WERI-Rb-1 (cell line): ENCODE results near the gene ACTL6B.

Experiments
- DNase-seq: peaks from one replicate; pipeline ENCODE4 v3.0.0-alpha.2; 2020
- H3K27ac ChIP-seq: fragments of 250-450 bp; sonication (Bioruptor Pico); 2 replicates; pipeline ENCODE4 v1.5.1; 2020; ENCODE audit warnings: mild to moderate bottlenecking, moderate library complexity
- H3K27me3 ChIP-seq: fragments of 250-450 bp; sonication (Bioruptor Pico); 2 replicates; pipeline ENCODE4 v1.5.1; 2021; ENCODE audit warnings: mild to moderate bottlenecking, low read depth, moderate library complexity; ENCODE audit not compliant: insufficient read depth, severe bottlenecking
- H3K36me3 ChIP-seq: fragments of 250-450 bp; sonication (Bioruptor Pico); 2 replicates; pipeline ENCODE4 v1.5.1; 2020; ENCODE audit warnings: mild to moderate bottlenecking, moderate library complexity
- H3K4me3 ChIP-seq: 2 replicates; pipeline ENCODE4 v1.5.1; 2011; ENCODE audit warnings: low read depth, mild to moderate bottlenecking, control low read depth, low read length
- H3K9me3 ChIP-seq: fragments of 250-450 bp; sonication (Bioruptor Pico); 2 replicates; pipeline ENCODE4 v1.5.1; 2021; ENCODE audit warnings: mild to moderate bottlenecking, moderate library complexity; ENCODE audit not compliant: severe bottlenecking
- CTCF ChIP-seq: IDR thresholded peaks from 2 replicates; pipeline ENCODE4 v1.5.1; 2011; ENCODE audit warnings: low read depth, mild to moderate bottlenecking, control low read depth, inconsistent platforms, low read length

The ACTL6B gene

GRCh38 chr7:100688326-100688860, 32.1 kb upstream of the ACTL6B start:
- Histone ChIP-seq H3K36me3 (peaks cover 79% of the 10 kb centered on the region), H3K4me3 (no peak overlapping the region), H3K9me3 (no peaks in the 10 kb centered on the region), H3K27ac (no peak overlapping the region), H3K27me3 (no peaks in the 10 kb centered on the region)
- DNase-seq = no peak
- TF ChIP-seq CTCF = no peak

GRCh38 chr7:100687751-100688300, 31.6 kb upstream of the ACTL6B start:
- H3K9me3 ChIP-seq = no peaks in the 10 kb centered on the region
- no peak overlapping the region for H3K27ac ChIP-seq
- no peaks in the 10 kb centered on the region for H3K27me3 ChIP-seq
- DNase-seq = no peak
- H3K36me3 ChIP-seq = peaks cover 84% of the 10 kb centered on the region
- no peak overlapping the region for H3K4me3 ChIP-seq
- no peak for TF ChIP-seq CTCF

GRCh38 chr7:100687261-100687660, 31.0 kb upstream of the ACTL6B start:
- no peak for DNase-seq
- Histone ChIP-seq H3K4me3 (no peak overlapping the region), H3K36me3 (peaks cover 84% of the 10 kb centered on the region), H3K9me3 (no peaks in the 10 kb centered on the region), H3K27ac (no peak overlapping the region), H3K27me3 (no peaks in the 10 kb centered on the region)
- no peak for TF ChIP-seq CTCF

- no peaks in the 10 kb centered on the region for H3K27me3 ChIP-seq
- no peak overlapping the region for H3K4me3 ChIP-seq
- no peak for TF ChIP-seq CTCF
- no peaks in the 10 kb centered on the region for H3K9me3 ChIP-seq
- H3K36me3 ChIP-seq = peaks cover 84% of the 10 kb centered on the region
- DNase-seq = no peak
- H3K27ac ChIP-seq = no peak overlapping the region
Observed at GRCh38 chr7:100686822-100687211, 30.6 kb upstream of the ACTL6B start.

DNA sequence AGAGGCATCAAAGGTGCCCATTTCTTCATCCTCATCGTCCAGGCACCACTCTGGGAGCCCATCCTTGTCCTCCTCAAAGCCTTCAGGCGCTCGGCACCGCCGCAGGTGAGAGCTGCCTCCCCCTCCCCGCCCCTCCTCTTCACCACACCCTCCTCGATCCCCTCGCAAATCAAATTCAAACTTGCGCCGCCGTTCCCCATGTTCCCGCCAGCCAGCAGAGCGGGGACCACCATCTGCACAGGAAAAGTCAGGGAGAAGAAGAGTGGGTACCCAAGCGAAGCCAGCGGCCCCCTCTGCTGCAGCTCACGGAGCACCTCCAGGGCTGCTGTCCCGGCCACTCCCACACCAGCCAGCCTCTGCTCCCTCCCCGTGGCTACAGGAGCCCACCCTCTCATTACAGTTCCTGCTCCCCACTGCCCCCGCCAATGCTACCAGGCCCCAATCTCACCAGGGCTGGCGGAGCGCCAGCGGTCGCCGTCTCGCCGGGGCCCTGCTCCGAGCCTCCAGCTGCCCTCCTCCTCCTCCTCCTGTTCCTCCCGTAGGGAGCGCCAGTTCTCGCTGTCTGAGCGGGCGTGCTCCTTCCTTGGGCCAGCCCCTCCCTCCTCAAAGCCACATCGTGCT, 30.1 kb upstream of the ACTL6B start:
- Histone ChIP-seq H3K9me3 (no peaks in the 10 kb centered on the region), H3K4me3 (no peak overlapping the region), H3K36me3 (peaks cover 89% of the 10 kb centered on the region), H3K27ac (no peak overlapping the region), H3K27me3 (no peaks in the 10 kb centered on the region)
- DNase-seq = no peak
- TF ChIP-seq CTCF = no peak
